NCI-H69 (cell line): ENCODE results near the gene OR4M2.
"Not testable (repeated sequence)": the region's sequence is repeated elsewhere in the genome, so short reads cannot be mapped to it uniquely, and the experiment has no call there.

Source experiments
- DNase-seq: peaks from one replicate; lab custom pipeline; 2025; lab: John Stamatoyannopoulos, UW

Gene OR4M2, protein sequence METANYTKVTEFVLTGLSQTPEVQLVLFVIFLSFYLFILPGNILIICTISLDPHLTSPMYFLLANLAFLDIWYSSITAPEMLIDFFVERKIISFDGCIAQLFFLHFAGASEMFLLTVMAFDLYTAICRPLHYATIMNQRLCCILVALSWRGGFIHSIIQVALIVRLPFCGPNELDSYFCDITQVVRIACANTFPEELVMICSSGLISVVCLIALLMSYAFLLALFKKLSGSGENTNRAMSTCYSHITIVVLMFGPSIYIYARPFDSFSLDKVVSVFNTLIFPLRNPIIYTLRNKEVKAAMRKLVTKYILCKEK

DNA sequence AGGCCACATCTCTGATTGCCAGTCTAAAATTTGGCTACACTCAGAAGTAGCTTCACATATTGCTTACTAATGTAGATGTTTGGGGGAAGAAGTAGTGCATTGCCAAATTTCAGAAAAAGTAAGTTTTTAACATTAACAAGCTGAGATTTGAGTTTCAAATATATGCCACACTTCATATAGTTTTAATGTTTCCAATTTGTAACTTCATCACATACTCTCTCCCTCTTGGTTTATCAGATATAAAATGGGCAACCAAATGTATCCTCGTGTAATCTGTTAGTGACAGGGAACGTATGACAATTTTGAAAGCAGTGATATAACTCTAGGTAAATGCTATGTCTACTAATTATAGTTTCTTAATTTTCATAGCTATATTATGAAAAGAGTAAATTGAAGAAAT, at the start of gene OR4M2:
OR4M2 (plus strand) TSS at position 301 of the 400 bp plus-strand sequence; CDS start at position 399, 98 bp downstream.
- not testable (repeated sequence) for DNase-seq

DNA sequence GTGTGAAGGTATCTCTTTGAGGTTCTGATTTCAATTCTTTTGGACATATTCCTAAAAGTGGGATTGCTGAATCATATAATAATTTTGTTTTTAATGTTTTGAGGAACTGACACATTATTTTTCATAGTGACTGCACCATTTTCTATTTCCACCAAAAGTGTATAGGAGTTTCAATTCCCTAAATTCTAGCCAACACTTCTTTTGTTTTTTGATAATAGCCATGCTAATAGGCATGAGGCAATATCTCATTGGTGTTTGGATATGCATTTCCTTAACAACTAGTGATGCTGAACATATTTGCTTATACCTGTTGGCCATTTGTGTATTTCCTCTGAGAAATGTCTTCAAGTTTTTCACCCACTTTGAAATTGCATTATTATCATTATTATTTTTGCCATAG, 11.1 kb upstream of the OR4M2 start:
- not testable (repeated sequence) for DNase-seq

DNA sequence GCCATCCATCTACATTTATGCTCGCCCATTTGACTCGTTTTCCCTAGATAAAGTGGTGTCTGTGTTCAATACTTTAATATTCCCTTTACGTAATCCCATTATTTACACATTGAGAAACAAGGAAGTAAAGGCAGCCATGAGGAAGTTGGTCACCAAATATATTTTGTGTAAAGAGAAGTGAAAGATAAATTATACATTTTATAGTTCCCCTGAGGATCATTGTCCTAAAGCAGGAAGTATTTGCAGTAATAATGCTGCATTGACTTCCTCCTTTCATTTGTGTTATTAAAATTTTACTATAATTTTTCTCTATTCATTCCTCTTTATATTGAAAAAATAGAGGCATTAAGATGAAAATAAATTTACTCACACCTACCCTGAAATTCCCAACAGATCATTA, 1.1 kb downstream of the OR4M2 start:
- DNase-seq = not testable (repeated sequence)

DNA sequence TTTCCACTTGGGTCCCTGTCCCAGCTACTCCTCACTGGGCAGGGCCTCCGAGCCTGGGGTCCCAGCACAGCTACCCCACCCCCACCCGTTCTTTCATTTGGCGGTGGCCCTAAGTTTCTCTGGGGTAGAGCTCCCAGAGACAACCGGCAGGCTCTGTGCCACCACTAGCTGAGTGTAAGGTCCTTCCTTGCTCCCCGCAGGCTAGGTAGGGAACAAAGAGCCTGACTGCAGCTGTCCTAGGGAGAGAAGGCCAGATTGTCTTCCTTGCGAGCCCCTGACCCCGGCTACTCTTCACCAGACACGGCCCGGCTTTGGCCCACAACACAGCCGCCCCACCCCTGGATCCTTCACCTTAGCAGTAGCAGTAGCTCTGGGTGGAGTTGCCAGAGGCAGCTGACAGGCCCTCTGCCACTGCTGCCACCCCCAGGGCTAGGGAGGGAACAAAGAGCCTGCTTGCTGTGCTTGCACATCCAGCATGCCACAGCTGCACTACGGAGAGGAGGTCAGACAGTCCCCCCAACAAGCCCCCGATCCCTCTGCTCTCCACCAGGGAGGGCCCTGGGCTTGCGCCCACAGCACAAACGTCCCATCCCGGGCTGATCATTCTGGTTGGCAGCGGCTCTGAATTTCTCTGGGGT, 18.4 kb downstream of the OR4M2 start:
- not testable (repeated sequence) for DNase-seq

DNA sequence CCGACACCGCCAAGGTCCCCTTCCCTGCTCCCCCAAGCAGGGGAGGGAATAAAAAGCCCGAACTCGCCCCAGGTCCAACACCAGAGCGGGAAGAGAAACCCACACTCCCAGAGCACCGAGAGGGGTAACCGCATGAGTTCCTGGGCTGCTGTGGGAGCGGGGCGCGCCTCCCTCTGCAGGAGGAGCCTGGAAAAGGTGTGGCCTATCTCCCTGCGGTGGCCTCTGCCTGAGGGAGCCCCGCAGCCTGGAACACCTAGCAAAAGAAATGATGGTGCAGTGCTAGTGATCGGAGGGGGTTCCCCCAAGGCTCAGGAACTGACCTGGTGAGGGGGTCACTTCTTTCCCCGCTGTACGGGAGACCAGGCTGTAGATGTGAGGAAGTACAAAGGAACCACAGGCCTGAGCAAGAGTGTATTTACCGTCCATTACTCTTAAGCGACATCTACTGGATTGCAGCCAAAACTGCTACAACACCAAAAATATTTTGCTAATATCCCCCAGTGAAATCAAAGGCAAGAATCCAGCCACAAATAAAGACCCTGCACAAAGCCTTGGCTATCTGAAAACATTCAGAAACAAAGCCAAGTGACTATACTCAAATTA, 19.1 kb downstream of the OR4M2 start:
- DNase-seq = not testable (repeated sequence)

DNA sequence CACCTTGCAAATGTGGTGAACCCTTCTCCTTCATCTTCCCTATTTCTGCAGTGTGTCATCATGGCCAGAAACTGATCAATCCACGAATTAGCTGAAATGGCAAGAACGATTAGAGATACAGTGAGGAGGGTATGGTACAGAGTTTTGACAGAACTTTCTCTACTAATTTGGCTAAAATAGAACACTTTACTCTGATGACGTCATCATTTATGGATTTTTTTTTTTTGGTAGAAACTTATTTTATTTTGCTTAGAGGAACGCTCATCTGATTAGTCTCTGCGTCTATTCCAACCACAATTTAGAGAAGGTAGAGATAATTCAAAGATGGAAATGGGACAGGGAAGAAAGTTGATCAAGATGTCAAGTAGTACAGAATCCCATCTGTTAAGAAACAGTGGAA, 41.7 kb downstream of the OR4M2 start:
- DNase-seq = not testable (repeated sequence)
